ENCODE measurements around the gene LAMTOR1.

The LAMTOR1 gene

DNA sequence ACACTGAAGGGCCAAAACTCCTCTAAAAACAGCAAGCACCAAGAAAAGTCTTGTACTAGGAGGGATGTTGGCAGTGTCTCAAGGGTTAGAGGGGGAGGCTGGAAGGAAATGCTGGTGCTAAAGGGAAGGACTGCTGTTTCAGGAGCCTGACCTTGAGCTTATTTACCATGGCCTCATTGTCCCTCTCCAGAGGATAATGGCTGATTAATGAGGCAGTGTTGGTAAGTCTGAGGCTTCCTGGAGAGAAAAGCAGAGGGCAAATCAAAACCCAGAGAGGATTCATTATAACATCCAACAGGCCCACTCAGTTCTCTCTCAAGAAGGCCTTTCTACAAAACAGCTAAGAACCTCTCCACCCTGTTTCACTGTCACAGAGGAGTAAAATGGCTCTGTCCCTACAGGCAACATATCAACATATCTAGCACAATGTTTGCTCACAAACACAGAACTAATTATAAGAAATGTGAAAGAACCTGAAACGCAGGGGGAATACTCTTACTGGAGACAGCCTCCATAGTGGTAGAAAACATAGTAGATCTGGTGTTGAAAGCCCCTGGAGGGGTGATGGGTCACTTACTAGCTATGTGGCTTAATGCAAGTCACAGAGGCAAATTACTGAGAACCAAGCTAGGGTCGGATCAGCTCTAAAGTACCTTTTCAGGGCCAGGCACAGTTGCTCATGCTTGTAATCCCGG, 54.2 kb downstream of the LAMTOR1 start:
- TF ChIP-seq GATA3 (IDR thresholded peaks at IDR 0.05; ENCODE audit: low read depth, low read length) (no peak), GATA2 (IDR thresholded peaks at IDR 0.05; ENCODE audit: low read depth, low read length) (no peak)

Measured in SH-SY5Y (cell line).